Hematopoietic multipotent progenitor cell treated with erythropoietin and hydrocortisone succinate and interleukin-3 and kit ligand, for 4 days (in vitro differentiated cells): ENCODE data around the gene PMVK.
"Not testable (repeated sequence)": the region's sequence is repeated elsewhere in the genome, so short reads cannot be mapped to it uniquely, and the experiment has no call there.

Experiments
- DNase-seq: peaks from one replicate; pipeline ENCODE4 v3.0.0-alpha.2; 2015

The PMVK gene

DNA sequence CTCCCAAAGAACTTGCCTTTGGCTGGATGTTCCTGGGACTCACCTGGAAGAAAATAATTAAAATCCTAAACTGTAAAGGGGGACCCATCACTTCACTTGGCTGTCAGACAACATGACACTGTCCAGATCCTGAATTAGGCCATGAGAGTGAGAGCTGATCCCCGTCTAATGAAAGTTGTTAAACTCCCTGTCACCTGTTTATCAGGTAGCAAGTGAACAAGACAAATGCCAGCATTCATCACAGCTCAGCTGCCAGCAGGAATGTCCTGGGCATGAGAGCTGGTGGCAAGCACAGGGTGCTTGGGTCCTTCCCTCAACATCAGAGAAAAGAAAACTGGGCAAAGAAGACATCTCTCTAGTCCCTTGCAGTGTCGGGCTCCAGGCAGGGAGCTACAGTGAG lies 23.8 kb downstream of the PMVK start:
- DNase-seq: no peak

DNA sequence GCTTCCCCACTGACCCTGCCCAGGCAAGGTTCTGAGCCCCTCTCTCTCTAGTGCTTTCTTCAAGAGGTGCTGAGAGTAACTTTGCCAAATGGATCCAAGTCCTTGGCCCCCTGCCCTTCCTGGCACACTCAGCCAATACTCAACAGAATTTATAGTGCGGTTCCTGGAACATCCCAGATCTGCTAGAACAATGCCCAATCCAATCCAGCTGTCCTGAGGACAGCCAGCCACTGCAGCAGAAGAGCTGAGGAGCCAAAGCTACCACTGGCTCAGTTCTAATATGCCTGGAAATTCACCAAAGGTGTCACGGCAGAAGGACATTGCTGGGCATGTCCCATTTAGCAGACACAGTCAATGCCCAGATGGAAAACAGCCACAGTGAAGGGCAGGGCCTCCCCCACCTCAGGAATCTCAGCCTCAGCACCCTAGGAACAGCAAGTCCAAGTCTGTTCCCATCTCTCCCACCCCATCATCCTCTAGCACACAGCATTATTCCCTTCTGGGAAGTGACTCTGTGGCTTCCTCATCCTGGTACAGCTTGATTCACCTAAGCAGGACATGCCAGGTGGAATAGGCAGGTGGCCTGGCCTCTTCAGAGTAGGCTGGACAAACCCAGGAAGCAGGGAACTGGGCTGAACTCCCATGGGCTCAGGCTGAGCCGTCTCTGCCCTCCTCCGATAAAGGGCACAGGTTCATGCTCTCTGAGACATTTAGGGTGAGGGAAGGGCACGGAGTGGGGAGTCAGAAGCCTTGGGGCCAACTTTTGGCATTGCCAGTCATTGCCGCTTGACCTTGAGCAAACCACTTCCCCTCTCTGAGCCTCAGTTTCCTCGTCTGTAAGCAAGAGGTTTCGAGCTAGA lies 24.6 kb downstream of the PMVK start:
- DNase-seq: no peak

DNA sequence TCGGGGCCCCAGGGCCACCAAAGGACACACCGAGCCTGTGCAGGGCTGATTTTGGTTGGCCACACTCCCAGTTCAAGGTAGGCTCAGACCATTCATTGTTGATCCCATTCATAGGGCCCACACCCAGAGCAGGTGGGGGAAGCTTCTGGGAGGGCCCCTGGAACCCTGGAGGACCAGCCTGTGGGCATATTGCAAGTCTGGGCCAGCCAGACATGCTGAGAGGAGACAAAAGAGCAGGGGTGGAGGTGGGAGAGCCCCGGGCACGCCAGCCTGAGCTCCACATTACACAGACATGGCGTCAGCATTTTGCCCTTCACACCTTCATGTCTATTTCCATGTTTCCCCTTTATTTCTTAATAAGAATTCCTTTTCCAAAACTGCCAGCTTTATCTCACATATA lies 25.7 kb downstream of the PMVK start:
- no peak for DNase-seq

DNA sequence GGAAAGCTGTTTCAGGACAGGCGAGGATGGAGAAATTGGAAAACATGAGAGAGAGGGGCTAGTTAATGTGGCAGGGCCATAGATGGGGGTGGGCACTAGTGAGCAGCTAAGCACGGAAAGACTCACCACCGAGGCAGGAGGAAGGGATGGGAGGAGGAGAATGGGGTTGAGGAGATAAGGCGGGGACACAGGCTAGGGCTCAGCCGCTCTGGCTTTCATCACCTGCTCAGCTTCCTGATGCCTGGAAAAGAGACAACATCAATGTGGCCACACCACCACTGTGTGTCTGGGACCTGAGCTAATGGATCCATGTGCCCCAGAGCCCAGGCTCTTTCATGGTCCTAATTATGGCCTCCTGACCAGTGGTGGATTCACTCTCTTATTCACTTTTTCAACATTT lies 27.6 kb downstream of the PMVK start:
- DNase-seq: no peak

DNA sequence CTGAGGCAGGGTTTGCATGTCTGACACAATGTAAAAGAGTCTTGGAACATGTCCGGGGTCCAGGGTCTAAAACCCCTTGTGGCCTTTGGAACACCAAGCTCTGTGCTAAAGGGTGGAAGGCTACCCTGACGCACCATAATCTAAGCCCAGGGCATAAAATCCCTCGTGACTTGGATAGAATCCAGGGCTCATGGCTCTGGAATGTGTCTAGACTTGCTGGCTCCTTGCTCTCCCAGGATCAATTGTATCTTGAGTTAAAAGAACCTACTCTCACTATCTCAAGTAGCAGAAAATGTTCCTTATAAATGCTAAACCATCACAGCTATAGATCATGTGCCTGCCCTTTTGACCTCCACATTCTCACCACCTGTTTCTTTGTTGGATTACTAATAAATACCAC lies 28.4 kb downstream of the PMVK start:
- not testable (repeated sequence) for DNase-seq

DNA sequence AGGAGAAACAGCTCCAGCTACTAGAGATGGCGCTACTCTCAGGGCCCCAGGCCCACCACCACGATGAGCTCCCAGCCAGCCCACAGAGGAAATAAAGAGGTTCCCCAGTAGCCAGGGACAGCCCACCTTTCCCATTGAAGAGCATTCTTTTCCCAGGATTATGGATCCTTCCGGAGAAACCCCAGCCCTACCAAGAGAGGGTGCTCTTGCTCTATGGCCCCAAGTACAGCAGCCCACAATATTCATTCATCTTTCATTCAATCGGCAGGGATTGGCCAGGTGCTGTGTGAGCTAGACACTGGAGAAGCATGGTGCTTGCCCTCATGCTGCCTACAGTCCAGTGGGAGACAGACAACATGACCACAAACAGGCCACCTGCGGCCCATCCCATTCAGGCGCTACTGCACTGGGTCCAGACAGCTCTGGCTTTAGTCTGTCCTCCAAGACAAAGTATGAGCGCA lies 29.9 kb downstream of the PMVK start:
- no peak for DNase-seq

DNA sequence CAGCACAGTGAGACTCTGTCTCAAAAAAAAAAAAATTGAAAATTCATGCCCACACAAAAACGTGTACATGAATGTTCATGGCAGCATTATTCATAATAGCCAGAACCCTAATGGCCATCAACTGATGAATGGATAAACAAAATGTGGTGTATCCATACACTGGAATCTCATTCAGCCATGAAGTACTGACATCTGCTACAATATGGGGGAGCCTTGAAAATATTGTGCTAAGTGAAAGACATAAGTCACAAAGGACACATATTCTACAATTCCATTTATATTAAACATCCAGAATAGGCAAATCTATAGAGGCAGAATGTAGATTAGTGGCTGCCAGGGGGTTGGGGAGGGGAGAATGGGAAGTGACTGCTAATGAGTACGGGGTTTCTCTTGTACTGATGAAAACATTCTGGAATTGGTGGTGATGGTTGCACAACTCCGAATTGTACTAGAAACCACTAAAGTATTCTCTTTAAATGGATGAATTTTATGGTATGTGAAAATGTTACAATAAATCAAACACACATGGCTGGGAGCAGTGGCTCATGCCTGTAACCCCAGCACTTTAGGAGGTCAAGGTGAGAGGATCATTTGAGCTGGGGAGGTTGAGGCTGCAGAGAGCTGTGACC lies 33.5 kb downstream of the PMVK start:
- DNase-seq: no peak

DNA sequence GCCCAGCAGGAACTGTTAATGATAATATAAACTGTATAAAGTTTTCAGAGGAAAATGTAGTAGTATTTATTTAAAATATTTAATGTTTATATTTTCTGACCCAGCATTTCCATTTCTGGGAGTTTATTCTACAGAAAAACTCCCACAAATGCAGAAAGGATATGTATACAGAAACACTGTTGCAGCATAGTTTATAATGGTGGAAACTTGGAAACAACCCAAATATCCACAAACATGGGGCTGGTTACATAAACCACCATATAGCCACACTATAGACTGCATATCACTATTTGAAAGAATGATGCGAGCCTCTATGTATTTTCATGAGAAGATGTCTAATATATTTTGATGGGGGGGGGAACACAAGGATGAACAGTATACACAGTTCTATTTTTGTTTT lies 34.9 kb downstream of the PMVK start:
- no peak for DNase-seq

DNA sequence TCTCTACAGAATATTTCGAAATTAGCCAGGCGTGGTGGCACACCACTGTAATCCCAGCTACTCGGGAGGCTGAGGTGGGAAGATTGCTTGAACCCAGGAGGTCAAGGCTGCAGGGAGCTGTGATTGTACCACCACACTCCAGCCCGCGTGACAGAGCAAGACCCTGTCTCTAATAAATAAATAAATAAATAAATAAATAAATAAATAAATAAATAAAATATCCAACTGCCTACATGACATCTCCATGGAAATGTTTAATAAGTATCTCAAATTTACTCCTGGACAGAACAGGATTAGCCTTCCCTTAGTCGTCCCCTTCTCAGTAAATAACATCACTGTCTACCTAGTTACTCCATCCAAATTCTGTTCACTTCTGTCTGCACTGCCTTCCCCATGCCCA lies 37.5 kb downstream of the PMVK start:
- no peak for DNase-seq

DNA sequence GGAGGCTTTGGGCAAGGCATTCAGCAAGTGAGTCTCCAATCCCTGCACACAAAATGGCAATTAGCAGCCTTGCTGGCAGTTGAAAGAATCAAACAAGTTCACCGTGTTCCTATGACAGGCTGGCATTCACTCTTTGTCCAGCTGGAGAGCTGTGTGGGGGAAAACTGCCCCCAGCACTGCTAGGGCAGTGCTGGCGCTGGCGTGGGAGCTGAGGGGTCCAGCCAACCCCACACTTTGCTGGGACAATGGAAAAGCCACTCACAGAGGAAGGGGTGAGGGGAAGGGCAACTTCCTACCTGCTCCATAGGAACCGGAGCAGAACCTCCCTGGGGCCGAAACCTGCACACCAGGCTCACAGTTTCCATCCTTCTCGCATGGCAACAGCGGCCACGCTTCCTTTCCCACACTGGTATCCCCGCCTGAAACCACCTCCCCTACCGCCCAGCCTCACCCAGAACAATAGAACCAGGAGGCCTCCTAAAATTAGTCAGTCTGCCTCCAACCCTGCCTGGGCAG lies 39.7 kb downstream of the PMVK start:
- no peak for DNase-seq

DNA sequence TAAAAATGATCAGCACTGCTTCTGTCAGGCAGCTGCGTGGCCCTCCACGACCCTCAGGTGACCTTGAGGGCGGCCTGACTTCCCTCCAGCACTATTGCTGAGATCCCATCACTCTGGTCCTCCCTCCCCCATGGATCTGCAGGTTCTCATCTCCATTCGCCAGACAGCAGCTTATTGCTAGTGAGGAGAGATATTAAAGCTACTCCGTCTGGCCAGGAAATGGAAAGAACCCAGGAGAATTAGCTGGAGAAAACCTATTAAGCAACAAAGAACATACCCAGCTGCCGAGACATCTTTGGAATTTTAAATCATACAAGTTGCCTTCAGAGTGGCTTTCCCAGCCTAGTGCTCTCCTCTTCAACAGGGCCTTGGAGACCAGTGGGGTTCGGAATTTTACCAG lies 40.7 kb downstream of the PMVK start:
- DNase-seq: no peak

DNA sequence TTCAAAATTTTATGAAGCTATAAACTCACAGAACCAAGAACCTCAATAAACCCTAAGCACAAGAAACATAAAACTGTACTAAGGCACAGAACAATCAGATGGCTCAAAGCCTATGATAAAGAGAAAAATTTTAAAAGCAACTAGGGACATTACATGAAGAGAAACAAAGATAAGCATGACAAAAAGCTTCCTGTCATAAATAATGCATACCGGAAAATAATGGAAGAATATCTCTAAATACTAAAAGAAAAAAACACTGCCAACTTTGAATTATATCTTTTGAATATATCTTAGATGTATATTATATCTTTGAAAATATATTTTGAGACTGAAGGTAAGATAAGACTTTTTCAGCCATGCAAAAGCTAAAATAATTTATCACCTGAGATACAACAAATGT lies 45.1 kb downstream of the PMVK start:
- DNase-seq: no peak

DNA sequence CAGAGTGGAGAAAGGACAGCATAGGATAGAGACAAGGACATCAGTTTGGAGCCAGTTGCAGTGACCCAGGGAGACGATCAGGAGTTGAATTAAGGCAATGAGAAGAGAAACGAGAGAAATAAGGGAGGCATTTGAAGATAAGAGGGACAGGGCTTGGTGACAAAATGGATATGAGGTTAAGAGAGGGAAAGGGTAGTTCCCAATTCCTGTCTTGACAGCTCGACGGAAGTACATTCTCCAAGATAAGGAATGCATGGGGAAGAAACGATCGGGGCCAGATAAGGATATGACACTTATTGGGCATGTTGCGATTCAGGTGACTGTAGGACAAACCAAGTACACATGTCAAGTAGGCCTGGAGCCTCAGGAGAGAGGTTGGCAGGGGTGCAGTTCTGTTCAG lies 47.8 kb downstream of the PMVK start:
- no peak for DNase-seq

DNA sequence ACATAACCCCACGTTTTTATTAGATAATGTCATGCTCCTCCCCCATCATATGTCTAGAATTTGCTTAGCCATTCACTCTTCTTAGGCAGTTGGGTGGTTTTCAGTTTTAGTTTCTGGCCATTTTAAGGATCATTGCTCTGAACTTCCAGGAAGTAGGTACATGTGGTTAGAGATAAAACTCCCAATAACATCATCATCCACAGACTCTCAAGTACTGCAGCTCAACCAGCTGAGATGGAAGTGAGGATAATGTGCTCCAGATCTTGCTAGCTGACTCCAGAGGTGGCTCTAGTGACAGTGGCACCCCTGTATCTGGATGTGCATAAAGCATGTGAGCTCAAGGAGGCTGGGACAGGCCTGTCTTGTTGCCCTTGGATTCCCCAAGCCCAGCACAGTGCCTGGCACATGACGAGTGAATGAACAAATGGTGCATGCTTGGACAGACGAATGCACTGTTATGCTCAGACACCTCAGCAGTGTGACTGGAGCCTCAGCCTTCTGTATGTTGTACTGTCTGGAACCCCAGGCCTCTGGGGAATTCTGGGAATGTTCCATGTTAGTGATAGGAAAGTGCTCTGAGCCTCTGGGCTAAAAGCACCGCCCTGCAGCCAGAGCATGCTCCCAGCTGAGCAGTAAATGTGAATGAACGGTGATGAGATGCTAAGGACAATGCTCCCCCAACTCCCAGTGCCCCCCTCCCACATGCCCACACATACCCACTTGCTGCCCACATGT lies 50.1 kb downstream of the PMVK start:
- DNase-seq: peak; percentile 54

DNA sequence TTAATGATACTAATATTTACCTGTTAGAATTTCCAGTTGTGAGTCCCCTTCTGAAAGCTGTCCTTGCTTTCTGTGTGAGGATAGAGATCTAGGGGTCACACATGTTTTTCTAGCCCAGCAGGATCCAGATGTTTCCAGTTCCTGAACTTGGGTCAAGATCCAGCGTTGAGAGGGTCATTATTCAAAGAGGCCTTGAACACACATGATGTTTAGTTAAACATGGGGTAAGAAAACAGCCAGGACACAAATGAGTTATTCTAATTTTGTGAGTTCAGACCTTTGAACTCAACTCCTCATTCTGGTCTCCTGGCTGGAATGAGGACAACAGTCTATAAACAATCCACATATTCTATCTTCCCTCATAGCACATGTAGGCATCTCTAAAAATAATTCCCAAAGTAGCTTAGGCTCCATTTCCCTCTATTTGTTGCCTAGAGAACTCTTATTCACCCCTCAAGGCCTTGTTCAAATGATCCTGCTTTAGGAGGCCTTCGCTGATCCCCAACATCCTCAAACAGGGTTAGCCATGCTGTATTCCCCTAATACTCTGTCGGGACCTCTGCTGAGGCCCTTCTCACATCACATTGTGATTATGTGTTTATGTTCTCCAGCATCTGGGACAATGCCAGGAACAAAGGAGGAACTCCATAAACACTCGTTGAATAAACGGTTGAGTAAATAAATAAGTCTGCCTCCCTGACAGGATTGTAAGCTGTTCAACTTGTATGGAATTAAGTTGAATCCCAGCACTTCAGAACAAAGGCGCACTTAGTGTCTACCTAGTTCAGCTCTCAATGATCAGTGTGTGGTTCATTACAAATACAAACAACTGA lies 51.4 kb downstream of the PMVK start:
- peak; percentile 30 for DNase-seq

DNA sequence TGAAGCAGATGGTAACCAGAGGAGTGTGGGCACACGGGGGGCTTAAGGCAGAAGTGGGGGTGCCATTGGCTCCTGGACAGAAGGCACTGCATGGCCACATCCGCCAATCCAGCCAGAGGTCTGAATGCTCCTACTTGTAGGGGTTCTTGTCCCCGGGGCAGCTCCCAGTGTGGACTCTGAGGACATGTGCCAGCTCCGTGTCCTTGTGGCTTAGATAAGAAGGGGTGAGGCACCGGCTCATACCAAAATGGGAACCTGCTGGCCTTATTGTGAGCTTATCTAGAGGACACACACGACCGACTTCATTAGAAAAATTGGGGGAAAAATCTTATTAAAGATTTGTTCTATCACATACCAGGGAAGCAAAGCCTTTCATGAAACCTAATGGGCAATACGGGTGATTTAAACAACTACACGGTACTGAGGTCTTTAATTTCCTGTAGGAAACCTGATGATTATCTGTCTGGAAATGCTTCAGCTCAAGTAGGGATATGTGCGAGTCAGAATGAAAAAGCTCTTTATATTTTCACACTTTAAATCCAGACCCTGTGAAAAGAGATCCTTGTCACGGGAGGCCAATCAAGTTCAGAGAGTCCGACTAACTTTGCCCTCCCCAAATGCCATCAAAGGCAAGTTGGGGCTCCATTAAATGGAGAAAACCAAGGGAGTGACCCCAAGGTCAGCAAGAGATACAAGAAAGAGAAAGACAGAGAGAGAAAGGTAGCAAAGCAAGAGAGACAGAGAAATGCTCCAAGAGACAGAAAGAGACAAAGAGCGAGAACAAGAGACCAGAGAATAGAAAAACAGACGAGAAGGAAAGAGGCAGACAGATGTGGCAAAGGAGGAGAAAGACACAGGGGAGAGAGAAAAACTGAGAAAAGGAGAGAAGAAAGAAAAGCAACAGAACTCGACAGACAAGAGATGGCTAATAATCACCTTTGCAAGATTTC lies 52.3 kb downstream of the PMVK start:
- peak; percentile 97 for DNase-seq

DNA sequence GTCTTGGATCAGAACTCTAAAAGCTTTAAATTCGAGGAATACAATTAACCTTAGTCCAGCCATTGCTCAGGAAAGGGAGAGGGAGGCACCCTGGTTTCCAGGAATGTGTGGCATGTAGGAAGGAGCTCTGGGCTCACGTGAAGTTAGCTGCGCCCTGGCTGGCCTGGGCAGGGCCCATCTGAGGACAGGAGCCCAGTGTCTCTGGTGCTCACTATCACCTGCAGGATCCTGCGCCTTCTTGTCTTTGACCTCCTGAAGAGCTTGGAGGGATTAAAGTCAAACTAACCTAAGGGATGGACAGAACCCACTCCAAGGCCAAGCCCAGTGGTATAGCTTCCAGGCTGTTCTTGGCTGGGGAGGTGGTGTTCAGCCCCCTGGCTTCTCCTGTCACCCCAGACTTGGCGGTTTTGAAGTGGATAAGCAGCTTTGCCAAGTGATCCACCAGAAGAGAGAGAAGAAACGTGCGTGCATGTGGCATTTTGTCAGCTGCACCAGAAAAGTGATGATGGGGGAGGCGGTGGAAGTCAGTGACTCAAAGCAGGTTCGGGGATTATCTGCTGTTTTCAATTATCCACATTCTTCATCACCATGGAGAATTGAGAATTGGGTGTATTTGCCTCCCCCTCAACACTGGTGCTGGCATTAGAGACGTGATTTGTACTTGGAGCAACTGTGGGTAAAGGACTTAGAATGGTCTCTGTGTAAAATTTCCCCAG lies 54.5 kb downstream of the PMVK start:
- no peak for DNase-seq

DNA sequence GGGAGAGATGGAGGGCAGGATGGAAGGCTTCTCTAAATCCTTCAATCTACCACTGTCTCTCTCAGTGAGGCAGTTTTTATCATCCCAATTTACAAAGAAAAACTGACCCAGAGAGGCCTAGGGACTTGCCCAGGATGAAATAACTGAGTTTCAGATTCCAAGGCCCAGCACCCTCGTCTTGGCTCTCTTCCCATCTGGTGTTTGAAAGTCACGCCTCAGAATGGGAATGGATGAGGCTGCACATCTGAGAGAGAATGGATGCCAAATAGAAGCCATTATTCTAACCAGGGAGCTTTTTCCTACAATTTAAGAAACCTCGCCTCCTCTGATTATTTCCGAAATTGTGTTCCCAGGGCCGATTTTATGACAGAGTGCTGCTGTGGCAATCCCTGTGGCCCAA lies 55.8 kb downstream of the PMVK start:
- no peak for DNase-seq

DNA sequence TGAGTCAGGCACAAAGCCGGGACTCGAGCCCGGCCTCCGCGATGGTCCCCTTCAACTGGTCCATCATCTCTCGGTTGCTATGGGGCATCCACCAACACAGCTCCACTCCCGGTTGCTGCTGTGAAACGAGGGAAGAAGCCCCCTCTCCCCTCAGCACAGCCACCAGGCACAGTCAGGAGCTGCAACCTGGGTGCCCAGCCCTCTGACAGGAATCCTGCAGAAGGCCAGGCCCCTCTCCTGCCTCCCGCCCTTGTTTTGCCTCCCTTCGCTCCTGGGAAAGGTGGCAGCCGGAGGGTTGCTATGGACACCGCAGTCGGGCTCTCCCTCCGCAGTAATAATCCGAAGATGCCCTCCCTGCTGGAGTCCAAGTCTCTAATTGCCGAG lies 57.5 kb downstream of the PMVK start:
- DNase-seq: no peak

DNA sequence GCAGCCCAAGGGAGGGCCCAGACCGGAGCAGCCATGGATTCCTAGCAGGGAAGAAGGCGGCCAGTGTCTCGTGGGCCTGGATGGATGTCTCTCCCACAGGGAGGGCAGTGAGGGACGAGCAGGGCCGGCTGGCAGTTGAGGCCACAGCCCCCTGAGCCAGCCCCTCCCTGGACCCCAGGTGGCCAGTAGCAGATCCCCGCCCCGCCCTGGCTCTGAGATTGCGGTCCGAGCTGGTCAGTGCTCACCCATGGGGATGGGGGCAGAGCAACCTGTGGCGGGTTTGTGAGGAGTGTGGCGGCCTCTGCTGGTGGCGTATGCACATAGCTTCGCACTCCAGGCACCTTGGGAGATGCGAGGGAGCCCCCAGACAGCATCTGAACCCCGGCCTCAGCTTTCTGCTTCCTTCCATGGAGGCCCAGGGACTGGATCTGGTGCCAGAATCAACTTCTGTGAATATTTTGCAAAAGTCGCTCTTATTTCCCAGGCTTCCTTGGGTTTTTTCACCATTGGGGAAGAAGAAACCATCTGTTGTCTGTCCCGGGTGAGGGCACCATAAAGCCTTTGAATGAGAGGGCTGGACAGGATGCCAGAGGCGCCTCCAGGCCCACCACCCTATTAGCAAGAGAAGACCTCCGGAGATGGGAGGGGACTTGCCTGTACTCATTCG lies 58.0 kb downstream of the PMVK start:
- DNase-seq: peak; percentile 82
